GM12801 (cell line): ENCODE data around the gene ASIC5.

Experiments
- CTCF ChIP-seq: IDR thresholded peaks from one replicate; pipeline ENCODE4 v1.5.1; 2011; ENCODE audit warnings: control low read depth; ENCODE audit not compliant: insufficient read length; ENCODE audit errors: extremely low read depth

The ASIC5 gene

GRCh38 chr4:155800685-155801343 lies 65.3 kb downstream of the ASIC5 start:
- no peak for TF ChIP-seq CTCF

GRCh38 chr4:155799794-155800123 lies 66.3 kb downstream of the ASIC5 start:
- no peak for TF ChIP-seq CTCF

- no peak for TF ChIP-seq CTCF
Observed at GRCh38 chr4:155799116-155799793, 66.8 kb downstream of the ASIC5 start.

- no peak for TF ChIP-seq CTCF
Observed at GRCh38 chr4:155795991-155796390, 70.1 kb downstream of the ASIC5 start.

- TF ChIP-seq CTCF: no peak
Observed at GRCh38 chr4:155794589-155795236, 71.4 kb downstream of the ASIC5 start.

GRCh38 chr4:155789982-155790381 lies 76.1 kb downstream of the ASIC5 start:
- no peak for TF ChIP-seq CTCF

- no peak for TF ChIP-seq CTCF
Observed at GRCh38 chr4:155789391-155789790, 76.7 kb downstream of the ASIC5 start.
